H1 (cell line): ENCODE measurements around the gene APOBEC3H. TPM values are rescaled to one million over a fixed set of nuclear protein-coding genes. Genes with fewer than 3 reads are reported as not detected.

Experiments
- CTCF ChIA-PET: fragments of 300-600 bp; sonication (Branson Sonifier 250); formaldehyde crosslinking; loops from one replicate; lab custom pipeline; 2021; ENCODE audit not compliant: partially characterized antibody; lab: Charles Lee
- POLR2A ChIA-PET: fragments of 300-600 bp; sonication (Branson Sonifier 250); formaldehyde crosslinking; loops from one replicate; lab custom pipeline; 2021; ENCODE audit warnings: inconsistent platforms; ENCODE audit not compliant: partially characterized antibody; lab: Charles Lee
- DNase-seq, 2 experiments: peaks; one replicate each; pipeline versions ENCODE4 v3.0.0 to v3.0.0-alpha.2; 2010 to 2022; ENCODE audit warnings: low spot score in 2 of 2, low read depth in 1 of 2, mixed read lengths in 1 of 2
- FAIRE-seq: peaks from 2 replicates; lab custom pipeline; 2011; peaks lifted over from hg19 to GRCh38; lab: Jason Lieb, UNC
- H2AFZ ChIP-seq: 2 replicates; pipeline ENCODE4 v1.8.1; 2012; ENCODE audit warnings: low read length, inconsistent platforms
- H2AK5ac ChIP-seq: 2 replicates; pipeline ENCODE4 v1.6.1; 2013; ENCODE audit warnings: low read depth, low read length
- H2BK120ac ChIP-seq: replicated peaks from 2 replicates; pipeline ENCODE3; 2013; ENCODE audit warnings: low read depth, low read length, inconsistent platforms
- H2BK12ac ChIP-seq: 2 replicates; pipeline ENCODE4 v1.6.1; 2013; ENCODE audit warnings: low read depth, low read length
- H2BK15ac ChIP-seq: 2 replicates; pipeline ENCODE4 v1.6.1; 2013; ENCODE audit warnings: low read length
- H2BK20ac ChIP-seq: 2 replicates; pipeline ENCODE4 v1.6.1; 2013; ENCODE audit warnings: low read length
- H2BK5ac ChIP-seq: 2 replicates; pipeline ENCODE4 v1.6.1; 2013; ENCODE audit warnings: low read depth, low read length
- H3K14ac ChIP-seq: 2 replicates; pipeline ENCODE4 v1.6.1; 2013; ENCODE audit warnings: inconsistent platforms; ENCODE audit not compliant: insufficient read length
- H3K18ac ChIP-seq: 2 replicates; pipeline ENCODE4 v1.6.1; 2013; ENCODE audit warnings: low read length; ENCODE audit errors: extremely low read depth
- H3K23ac ChIP-seq: 2 replicates; pipeline ENCODE4 v1.6.1; 2013; ENCODE audit warnings: inconsistent platforms; ENCODE audit not compliant: insufficient read length
- H3K23me2 ChIP-seq: 2 replicates; pipeline ENCODE4 v1.6.1; 2013; ENCODE audit warnings: low read depth, low read length
- H3K27ac ChIP-seq: 2 replicates; pipeline ENCODE4 v1.6.1; 2011; ENCODE audit warnings: low read depth, low read length, inconsistent platforms
- H3K27me3 ChIP-seq, 4 experiments: replicated peaks in 1 of 4; 1 replicate in 1 of 4; 2 replicates in 3 of 4; pipeline versions ENCODE4 v1.6.1 to v1.8.1; 2011 to 2013; ENCODE audit warnings: low read length in 3 of 4, mild to moderate bottlenecking in 3 of 4, inconsistent platforms in 2 of 4, mixed read lengths in 2 of 4, moderate library complexity in 1 of 4; ENCODE audit not compliant: control insufficient read depth in 3 of 4, insufficient read depth in 3 of 4; ENCODE audit errors: extremely low read depth in 1 of 4
- H3K36me3 ChIP-seq, 4 experiments: 2 replicates each; pipeline versions ENCODE4 v1.6.1 to v1.8.1; 2011 to 2013; ENCODE audit warnings: mild to moderate bottlenecking in 4 of 4, low read length in 3 of 4, moderate library complexity in 2 of 4, control low read depth in 1 of 4, inconsistent platforms in 1 of 4; ENCODE audit not compliant: insufficient read depth in 4 of 4, control insufficient read depth in 2 of 4
- H3K4ac ChIP-seq: replicated peaks from 2 replicates; pipeline ENCODE3; 2013; ENCODE audit warnings: low read length, low read depth, mixed read lengths, inconsistent platforms; ENCODE audit not compliant: insufficient read length
- H3K4me1 ChIP-seq, 4 experiments: replicated peaks in 1 of 4; 1 replicate in 1 of 4; 2 replicates in 3 of 4; pipeline versions ENCODE4 v1.6.1 to v1.8.1; 2011 to 2013; ENCODE audit warnings: low read length in 3 of 4, inconsistent platforms in 2 of 4, mixed read lengths in 1 of 4; ENCODE audit not compliant: insufficient read depth in 4 of 4, control insufficient read depth in 3 of 4
- H3K4me2 ChIP-seq, 2 experiments: 2 replicates each; pipeline versions ENCODE4 v1.6.1 to v1.8.1; 2011 to 2013; ENCODE audit warnings: low read depth in 2 of 2, low read length in 2 of 2, control low read depth in 1 of 2, inconsistent platforms in 1 of 2, mild to moderate bottlenecking in 1 of 2; ENCODE audit not compliant: insufficient read depth in 1 of 2
- H3K4me3 ChIP-seq, 4 experiments: fragments of 200-600, 300-600 bp in 1 of 4; sonication (generic), shearing (Covaris generic), sonication (Bioruptor Twin) in 1 of 4; 2 replicates each; pipeline versions ENCODE4 v1.5.1 to v1.8.1; 2011 to 2016; ENCODE audit warnings: low read length in 4 of 4, low read depth in 3 of 4, control low read depth in 2 of 4, inconsistent platforms in 2 of 4, mild to moderate bottlenecking in 2 of 4, mixed read lengths in 1 of 4, moderate library complexity in 1 of 4; ENCODE audit not compliant: insufficient read depth in 2 of 4; ENCODE audit errors: extremely low read depth in 1 of 4
- H3K56ac ChIP-seq: replicated peaks from 2 replicates; pipeline ENCODE3; 2013; ENCODE audit warnings: low read depth, mild to moderate bottlenecking, mixed read lengths, low read length, inconsistent platforms; ENCODE audit not compliant: insufficient read length
- H3K79me1 ChIP-seq: 2 replicates; pipeline ENCODE4 v1.6.1; 2013; ENCODE audit warnings: low read depth, low read length, control low read depth
- H3K79me2 ChIP-seq, 2 experiments: 2 replicates each; pipeline versions ENCODE4 v1.6.1 to v1.8.1; 2012 to 2013; ENCODE audit warnings: low read length in 2 of 2, mild to moderate bottlenecking in 2 of 2, inconsistent platforms in 1 of 2; ENCODE audit not compliant: insufficient read depth in 2 of 2, control insufficient read depth in 1 of 2
- H3K9ac ChIP-seq, 4 experiments: replicated peaks in 1 of 4; 1 replicate in 1 of 4; 2 replicates in 3 of 4; pipeline versions ENCODE4 v1.6.1 to v1.8.1; 2011 to 2013; ENCODE audit warnings: low read depth in 3 of 4, low read length in 3 of 4, control low read depth in 2 of 4, mild to moderate bottlenecking in 2 of 4, moderate library complexity in 2 of 4, inconsistent platforms in 1 of 4; ENCODE audit errors: extremely low read depth in 1 of 4
- H3K9me3 ChIP-seq, 2 experiments: 2 replicates each; pipeline versions ENCODE4 v1.6.1 to v1.8.1; 2012 to 2013; ENCODE audit warnings: mild to moderate bottlenecking in 2 of 2, moderate library complexity in 2 of 2, control low read depth in 1 of 2, inconsistent platforms in 1 of 2, low read depth in 1 of 2, low read length in 1 of 2, mixed read lengths in 1 of 2; ENCODE audit not compliant: insufficient read depth in 2 of 2
- H4K20me1 ChIP-seq, 2 experiments: replicated peaks in 1 of 2; 2 replicates each; pipeline versions ENCODE3 to v1.8.1; 2011 to 2013; ENCODE audit warnings: inconsistent platforms in 2 of 2, low read length in 2 of 2, mild to moderate bottlenecking in 1 of 2; ENCODE audit not compliant: insufficient read depth in 2 of 2, control insufficient read depth in 1 of 2
- H4K5ac ChIP-seq: 2 replicates; pipeline ENCODE4 v1.6.1; 2013; ENCODE audit warnings: low read length, low read depth, mixed read lengths, inconsistent platforms; ENCODE audit not compliant: insufficient read length
- H4K8ac ChIP-seq: 2 replicates; pipeline ENCODE4 v1.8.0; 2013; ENCODE audit warnings: mild to moderate bottlenecking, moderate library complexity, low read length, inconsistent platforms; ENCODE audit not compliant: insufficient read depth; ENCODE audit errors: extremely low read depth
- H4K91ac ChIP-seq: replicated peaks from 2 replicates; pipeline ENCODE3; 2013; ENCODE audit warnings: low read length, mixed read lengths, inconsistent platforms; ENCODE audit not compliant: insufficient read length
- ASH2L ChIP-seq: fragments of 200-600, 300-600 bp; sonication (generic); IDR thresholded peaks from one replicate; pipeline ENCODE4 v1.7.1; 2017; ENCODE audit warnings: low read length
- EZH2 ChIP-seq: fragments of 200-600 bp; sonication (generic); IDR thresholded peaks from 2 replicates; pipeline ENCODE4 v1.7.1; 2012; ENCODE audit warnings: low read depth, mild to moderate bottlenecking, moderate library complexity, low read length, inconsistent platforms; ENCODE audit not compliant: severe bottlenecking
- HDAC6 ChIP-seq: IDR thresholded peaks from one replicate; pipeline ENCODE4 v1.7.1; 2012; ENCODE audit warnings: low read depth, mild to moderate bottlenecking, inconsistent platforms, low read length, moderate library complexity
- NANOG ChIP-seq: IDR thresholded peaks from 2 replicates; pipeline ENCODE4 v1.6.1; 2011; ENCODE audit warnings: low read length, low read depth, mild to moderate bottlenecking, inconsistent platforms; ENCODE audit not compliant: insufficient read depth, poor library complexity, severe bottlenecking
- RAD21 ChIP-seq, 2 experiments: IDR thresholded peaks in 1 of 2; conservative IDR thresholded peaks in 1 of 2; 2 replicates each; pipeline ENCODE4 v1.6.1; 2011; ENCODE audit warnings: low read depth in 2 of 2, low read length in 2 of 2, improper control_type of control experiment in 1 of 2, inconsistent platforms in 1 of 2, mild to moderate bottlenecking in 1 of 2, moderate library complexity in 1 of 2
- SAP30 ChIP-seq: fragments of 300-600 bp; sonication (generic); IDR thresholded peaks from 2 replicates; pipeline ENCODE4 v1.7.1; 2012; ENCODE audit warnings: low read length, moderate library complexity, mild to moderate bottlenecking, inconsistent platforms; ENCODE audit not compliant: insufficient read depth, insufficient replicate concordance
- SIX5 ChIP-seq: IDR thresholded peaks from 2 replicates; pipeline ENCODE4 v1.6.1; 2011; ENCODE audit warnings: mild to moderate bottlenecking, low read depth, low read length
- TAF1 ChIP-seq: IDR thresholded peaks from 2 replicates; pipeline ENCODE4 v1.6.1; 2011; ENCODE audit warnings: mild to moderate bottlenecking, low read depth, low read length
- TEAD4 ChIP-seq: IDR thresholded peaks from 2 replicates; pipeline ENCODE4 v1.6.1; 2012; ENCODE audit warnings: low read depth, low read length, inconsistent platforms, mixed read lengths
- ZNF274 ChIP-seq: IDR thresholded peaks from 2 replicates; pipeline ENCODE4 v1.7.0; 2012; ENCODE audit warnings: low read length, borderline replicate concordance; ENCODE audit errors: extremely low read depth
- WGBS, 2 experiments: shearing (Covaris generic) in 1 of 2; methylation state at CpG; one replicate each; pipeline versions ENCODE4 v1.1.6 to v1.1.7; 2013 to 2015; ENCODE audit warnings: low lambda C conversion rate in 2 of 2, mixed read lengths in 2 of 2, inconsistent platforms in 1 of 2, low coverage in 1 of 2, missing lambda C conversion rate in 1 of 2; ENCODE audit not compliant: insufficient replicate concordance in 2 of 2, insufficient coverage in 1 of 2, insufficient read length in 1 of 2; ENCODE audit errors: extremely low coverage in 1 of 2, missing lambda C conversion rate in 1 of 2; 5-methylcytosine and 5-hydroxymethylcytosine counted together
- polyA plus RNA-seq, 7 experiments: library from polyadenylated mRNA; depleted of rRNA in 3 of 7; stranded (reverse) in 5 of 7; unstranded in 2 of 7; fragments of >200 nt in 5 of 7; fragments of 200-250 nt in 2 of 7; gene quantifications; 1 replicate in 5 of 7; 2 replicates in 1 of 7; 4 replicates in 1 of 7; pipeline versions ENCODE4 v1.2.1 to v1.2.3, GENCODE V29; 2011 to 2013; ENCODE audit warnings: missing spikeins in 2 of 7, mixed read lengths in 2 of 7
- total RNA-seq: library from RNA; stranded (reverse); fragmentation: NEBNext Ultra II Directional; extraction: Animal tissue kit (Norgen Biotek cat#: 25700); gene quantifications from 2 replicates; pipeline ENCODE4 v1.2.1, GENCODE V29; 2021
- TF ChIP-seq, protein P1 (sequence below): IDR thresholded peaks from 2 replicates; pipeline ENCODE4 v1.6.1; 2012; ENCODE audit warnings: inconsistent platforms

APOBEC3H gene
- total and polyA plus RNA-seq, 2 of the 8 experiments (the other 6 are each of a cell fraction or from before 2014, with no cell fraction given) = 0.47 to 0.56 TPM

DNA sequence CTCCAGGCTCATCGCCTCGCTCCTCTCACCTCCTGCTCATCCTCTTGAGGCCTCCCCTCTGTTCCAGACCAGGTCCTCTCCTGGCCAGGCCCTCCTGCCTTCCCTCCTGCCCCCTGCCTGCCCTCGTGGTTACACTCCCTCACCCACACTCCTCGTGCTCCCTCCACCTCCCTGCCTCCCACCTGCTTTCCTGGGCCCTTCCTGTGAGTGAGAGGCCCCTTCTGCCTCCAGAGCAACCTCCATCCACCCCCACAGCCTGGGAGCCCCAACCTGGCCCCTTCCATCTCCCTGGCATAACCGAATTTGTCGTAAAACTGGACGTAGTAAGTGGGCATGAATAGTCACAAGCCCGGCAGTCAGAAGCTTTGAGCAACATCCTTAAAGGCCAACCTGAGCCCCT, 15.4 kb upstream of the APOBEC3H start:
- H3K79me1 ChIP-seq = no peaks in the 10 kb centered on the region
- no peak overlapping the region for H2BK120ac ChIP-seq
- ChIA-PET CTCF (no interaction called here), POLR2A (interaction anchor here (0.6 to 1.5 kb wide), 2 partner anchors 34 to 1254 kb away, joined by 3 read pairs; no protein-coding TSS in a partner anchor)
- no peak overlapping the region for H3K4me3 ChIP-seq
- no peak overlapping the region for H3K14ac ChIP-seq
- 0 out of 2 replicates have a peak overlapping the region, but pooled peaks have one; percentile 29 for H2BK15ac ChIP-seq
- 86% methylated on average over 7 of the region's 8 CpGs; no CpG with 5 or more reads in 1 of the 2 experiments for WGBS, 2 experiments
- H3K9me3 ChIP-seq = no peaks in the 10 kb centered on the region
- no peak overlapping the region for H3K23ac ChIP-seq
- no peak overlapping the region for H2BK12ac ChIP-seq
- no peaks in the 10 kb centered on the region for H3K36me3 ChIP-seq
- H4K91ac ChIP-seq = no peak overlapping the region
- no peak overlapping the region for H4K5ac ChIP-seq
- FAIRE-seq = no peak
- no peak overlapping the region for H4K8ac ChIP-seq
- H3K27ac ChIP-seq = no peak overlapping the region
- H2AFZ ChIP-seq = no peak overlapping the region
- no peak overlapping the region for H3K4me2 ChIP-seq
- no peak overlapping the region for H3K56ac ChIP-seq
- H2AK5ac ChIP-seq = no peak overlapping the region; the same call in 1 of the 2 replicates
- no peak overlapping the region for H2BK5ac ChIP-seq
- H3K18ac ChIP-seq = no peak overlapping the region
- TF ChIP-seq TEAD4 (no peak), ZNF274 (no peak), HDAC6 (no peak), RAD21 (IDR thresholded peaks at IDR 0.05 in 1 of 2, conservative IDR thresholded peaks at IDR 0.05 in 1 of 2; ENCODE audit: low read depth in 2 of 2, low read length in 2 of 2) (no peak), EZH2 (no peak), ASH2L (no peak), NANOG (no peak), SAP30 (no peak), SIX5 (no peak), TAF1 (no peak)
- TF ChIP-seq, protein P1, sequence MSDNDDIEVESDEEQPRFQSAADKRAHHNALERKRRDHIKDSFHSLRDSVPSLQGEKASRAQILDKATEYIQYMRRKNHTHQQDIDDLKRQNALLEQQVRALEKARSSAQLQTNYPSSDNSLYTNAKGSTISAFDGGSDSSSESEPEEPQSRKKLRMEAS = no peak
- H3K4ac ChIP-seq = no peak overlapping the region
- no peaks in the 10 kb centered on the region for H4K20me1 ChIP-seq
- H2BK20ac ChIP-seq = no peak overlapping the region
- no peak for DNase-seq
- peaks cover 0 to 4% (median 1%) of the 10 kb centered on the region in 4 experiments; a peak in 4 of 7 replicates for H3K4me1 ChIP-seq
- H3K27me3 ChIP-seq = no peaks in the 10 kb centered on the region
- H3K9ac ChIP-seq = no peak overlapping the region
- H3K79me2 ChIP-seq = no peaks in the 10 kb centered on the region
- no peaks in the 10 kb centered on the region for H3K23me2 ChIP-seq
